Measurements from ENCODE around the gene ARHGEF37. TPM values are rescaled to one million over a fixed set of nuclear protein-coding genes. Genes with fewer than 3 reads are reported as not detected.
A peak's percentile ranks its signal among the peaks of the same experiment; 100 is the strongest.
"Not testable (repeated sequence)": the region's sequence is repeated elsewhere in the genome, so short reads cannot be mapped to it uniquely, and the experiment has no call there.

The ARHGEF37 gene
- total RNA-seq, 1 experiment from 2014 or later, result 1.8 TPM

GRCh38 chr5:149644629-149645028 is 63.3 kb downstream of the ARHGEF37 start:
- DNase-seq (ENCODE audit: extremely low read depth, low read depth), result no peak

GRCh38 chr5:149645236-149645635 is 63.9 kb downstream of the ARHGEF37 start:
- no peak for DNase-seq (ENCODE audit: extremely low read depth, low read depth)

- DNase-seq (ENCODE audit: extremely low read depth, low read depth), result no peak
Measured at GRCh38 chr5:149645725-149646124, 64.4 kb downstream of the ARHGEF37 start.

GRCh38 chr5:149646564-149646963 is 65.3 kb downstream of the ARHGEF37 start:
- no peak for DNase-seq (ENCODE audit: extremely low read depth, low read depth)

- no peak for DNase-seq (ENCODE audit: extremely low read depth, low read depth)
Measured at GRCh38 chr5:149647334-149647733, 66.0 kb downstream of the ARHGEF37 start.

GRCh38 chr5:149648464-149649393 is 67.4 kb downstream of the ARHGEF37 start:
- DNase-seq (ENCODE audit: extremely low read depth, low read depth), result not testable (repeated sequence)

- not testable (repeated sequence) for DNase-seq (ENCODE audit: extremely low read depth, low read depth)
Measured at GRCh38 chr5:149649730-149650129, 68.4 kb downstream of the ARHGEF37 start.

GRCh38 chr5:149651686-149652085 is 70.4 kb downstream of the ARHGEF37 start:
- DNase-seq (ENCODE audit: extremely low read depth, low read depth), result no peak

- DNase-seq (ENCODE audit: extremely low read depth, low read depth), result no peak
Measured at GRCh38 chr5:149652697-149653096, 71.4 kb downstream of the ARHGEF37 start.

- DNase-seq (ENCODE audit: extremely low read depth, low read depth), result no peak
Measured at GRCh38 chr5:149654231-149654630, 72.9 kb downstream of the ARHGEF37 start.

GRCh38 chr5:149654883-149655505 is 73.7 kb downstream of the ARHGEF37 start:
- DNase-seq (ENCODE audit: extremely low read depth, low read depth), result no peak

GRCh38 chr5:149656576-149657182 is 75.4 kb downstream of the ARHGEF37 start:
- peak; percentile 32 for DNase-seq (ENCODE audit: extremely low read depth, low read depth)

- DNase-seq (ENCODE audit: extremely low read depth, low read depth), result no peak
Measured at GRCh38 chr5:149657324-149657723, 76.0 kb downstream of the ARHGEF37 start.

- no peak for DNase-seq (ENCODE audit: extremely low read depth, low read depth)
Measured at GRCh38 chr5:149658299-149658698, 77.0 kb downstream of the ARHGEF37 start.

- no peak for DNase-seq (ENCODE audit: extremely low read depth, low read depth)
Measured at GRCh38 chr5:149664083-149664482, 82.8 kb downstream of the ARHGEF37 start.

- DNase-seq (ENCODE audit: extremely low read depth, low read depth), result no peak
Measured at GRCh38 chr5:149664666-149665415, 83.5 kb downstream of the ARHGEF37 start.

- no peak for DNase-seq (ENCODE audit: extremely low read depth, low read depth)
Measured at GRCh38 chr5:149665416-149666175, 84.3 kb downstream of the ARHGEF37 start.

GRCh38 chr5:149666212-149666852 is 85.0 kb downstream of the ARHGEF37 start:
- no peak for DNase-seq (ENCODE audit: extremely low read depth, low read depth)

GRCh38 chr5:149667084-149667828 is 86.0 kb downstream of the ARHGEF37 start:
- peak; percentile 26 for DNase-seq (ENCODE audit: extremely low read depth, low read depth)

Measured in NCI-H460 (cell line).